Raji (cell line): ENCODE data around the gene CILP2.

ENCODE experiments used
- POLR2A ChIP-seq: IDR thresholded peaks from 2 replicates; pipeline ENCODE4 v1.6.1; 2011; ENCODE audit warnings: low read depth, low read length, control low read depth; ENCODE audit not compliant: insufficient read depth

Gene CILP2

GRCh38 chr19:19544257-19544953, 6.3 kb downstream of the CILP2 start:
- no peak for TF ChIP-seq POLR2A

GRCh38 chr19:19544954-19545591, 7.0 kb downstream of the CILP2 start:
- TF ChIP-seq POLR2A, result no peak

- no peak for TF ChIP-seq POLR2A
These were observed 7.6 kb downstream of the CILP2 start for GRCh38 chr19:19545707-19546106.

- no peak for TF ChIP-seq POLR2A
These were observed 8.7 kb downstream of the CILP2 start for GRCh38 chr19:19546751-19547162.

GRCh38 chr19:19547674-19548336, 9.7 kb downstream of the CILP2 start:
- TF ChIP-seq POLR2A, result no peak

GRCh38 chr19:19548915-19549759, 11.1 kb downstream of the CILP2 start:
- no peak for TF ChIP-seq POLR2A

- no peak for TF ChIP-seq POLR2A
These were observed 11.9 kb downstream of the CILP2 start for GRCh38 chr19:19549804-19550464.

GRCh38 chr19:19550485-19550929, 12.4 kb downstream of the CILP2 start:
- TF ChIP-seq POLR2A, result no peak

- no peak for TF ChIP-seq POLR2A
These were observed 13.1 kb downstream of the CILP2 start for GRCh38 chr19:19550972-19551852.

GRCh38 chr19:19551853-19552192, 13.8 kb downstream of the CILP2 start:
- TF ChIP-seq POLR2A, result no peak

GRCh38 chr19:19552798-19553197, 14.7 kb downstream of the CILP2 start:
- TF ChIP-seq POLR2A, result no peak

- TF ChIP-seq POLR2A, result no peak
These were observed 15.6 kb downstream of the CILP2 start for GRCh38 chr19:19553670-19554069.

GRCh38 chr19:19554074-19555023, 16.3 kb downstream of the CILP2 start:
- no peak for TF ChIP-seq POLR2A

- TF ChIP-seq POLR2A, result no peak
These were observed 20.0 kb downstream of the CILP2 start for GRCh38 chr19:19558055-19558454.
